HEK293 (cell line): ENCODE results near the gene TFR2.

Experiments
- CTCF ChIA-PET: fragments of 350-600 bp; formaldehyde crosslinking; extraction: SDS; loops from one replicate; lab custom pipeline; 2021; ENCODE audit warnings: antibody characterized with exemption; lab: Yijun Ruan, JAX
- POLR2A ChIA-PET: fragments of 300-600 bp; formaldehyde crosslinking; extraction: SDS; loops from one replicate; lab custom pipeline; 2020; ENCODE audit warnings: antibody characterized with exemption, inconsistent platforms; lab: Yijun Ruan, JAX
- H3K27ac ChIP-seq: fragments of 200-500 bp; sonication (Bioruptor generic); 2 replicates; pipeline ENCODE4 v1.5.1; 2014; ENCODE audit warnings: low read depth, low read length, control low read depth, inconsistent platforms; ENCODE audit errors: extremely low read depth
- H3K36me3 ChIP-seq, 2 experiments: fragments of 200-500 bp in 1 of 2; sonication (Bioruptor generic) in 1 of 2; 1 replicate in 1 of 2; 2 replicates in 1 of 2; pipeline ENCODE4 v1.5.1; 2014 to 2017; ENCODE audit warnings: inconsistent platforms in 2 of 2, low read length in 2 of 2; ENCODE audit not compliant: control insufficient read depth in 2 of 2, insufficient read depth in 1 of 2
- H3K4me1 ChIP-seq: fragments of 200-500 bp; sonication (Bioruptor generic); 2 replicates; pipeline ENCODE4 v1.5.1; 2014; ENCODE audit warnings: mild to moderate bottlenecking, low read length, inconsistent platforms; ENCODE audit not compliant: control insufficient read depth, insufficient read depth
- H3K4me3 ChIP-seq: 2 replicates; pipeline ENCODE4 v1.5.1; 2011; ENCODE audit warnings: low read depth, mild to moderate bottlenecking, control low read depth, low read length, moderate library complexity
- H3K9me3 ChIP-seq: fragments of 200-500 bp; sonication (Bioruptor generic); 2 replicates; pipeline ENCODE4 v1.5.1; 2014; ENCODE audit warnings: low read depth, low read length, inconsistent platforms; ENCODE audit not compliant: control insufficient read depth, insufficient read depth
- BCL11A ChIP-seq: fragments of 450-650 bp; formaldehyde crosslinking; IDR thresholded peaks from 2 replicates; pipeline ENCODE4 v1.5.1; 2016; ENCODE audit warnings: low read depth, missing biosample characterization, missing genetic modification characterization
- GLIS2 ChIP-seq: fragments of 450-650 bp; formaldehyde crosslinking; IDR thresholded peaks from 2 replicates; pipeline ENCODE4 v1.5.1; 2016; ENCODE audit warnings: missing biosample characterization, missing genetic modification characterization
- SALL2 ChIP-seq: fragments of 450-650 bp; formaldehyde crosslinking; IDR thresholded peaks from 2 replicates; pipeline ENCODE4 v1.5.0; 2017; ENCODE audit warnings: missing biosample characterization, mild to moderate bottlenecking, missing genetic modification characterization, borderline replicate concordance
- WT1 ChIP-seq: fragments of 450-650 bp; formaldehyde crosslinking; IDR thresholded peaks from 2 replicates; pipeline ENCODE4 v1.5.1; 2016; ENCODE audit warnings: missing biosample characterization, missing genetic modification characterization
- ZBTB8A ChIP-seq: fragments of 450-650 bp; formaldehyde crosslinking; IDR thresholded peaks from 2 replicates; pipeline ENCODE4 v1.5.1; 2016; ENCODE audit warnings: missing biosample characterization, missing genetic modification characterization
- ZNF121 ChIP-seq: fragments of 450-650 bp; formaldehyde crosslinking; IDR thresholded peaks from 2 replicates; pipeline ENCODE4 v1.5.1; 2016; ENCODE audit warnings: missing biosample characterization, missing genetic modification characterization
- ZNF223 ChIP-seq: fragments of 450-650 bp; formaldehyde crosslinking; IDR thresholded peaks from 2 replicates; pipeline ENCODE4 v1.5.1; 2016; ENCODE audit warnings: missing biosample characterization, missing genetic modification characterization
- ZNF391 ChIP-seq: fragments of 450-650 bp; formaldehyde crosslinking; IDR thresholded peaks from 2 replicates; pipeline ENCODE4 v1.5.1; 2016; ENCODE audit warnings: low read depth, missing biosample characterization, missing genetic modification characterization, borderline replicate concordance
- ZNF549 ChIP-seq: fragments of 450-650 bp; IDR thresholded peaks from 2 replicates; pipeline ENCODE4 v1.5.1; 2018; ENCODE audit warnings: missing biosample characterization, missing genetic modification characterization, mild to moderate bottlenecking, inconsistent platforms, moderate library complexity
- ZNF571 ChIP-seq: fragments of 450-650 bp; formaldehyde crosslinking; IDR thresholded peaks from 2 replicates; pipeline ENCODE4 v1.5.0; 2017; ENCODE audit warnings: missing biosample characterization, missing genetic modification characterization
- ZNF600 ChIP-seq: fragments of 450-650 bp; formaldehyde crosslinking; IDR thresholded peaks from 2 replicates; pipeline ENCODE4 v1.5.1; 2016; ENCODE audit warnings: missing biosample characterization, missing genetic modification characterization
- ZNF621 ChIP-seq: fragments of 450-650 bp; formaldehyde crosslinking; IDR thresholded peaks from 2 replicates; pipeline ENCODE4 v1.5.1; 2017; ENCODE audit warnings: missing biosample characterization, missing genetic modification characterization
- ZNF701 ChIP-seq: fragments of 450-650 bp; formaldehyde crosslinking; IDR thresholded peaks from 2 replicates; pipeline ENCODE4 v1.5.1; 2016; ENCODE audit warnings: missing biosample characterization, missing genetic modification characterization
- ZNF792 ChIP-seq: fragments of 450-650 bp; formaldehyde crosslinking; IDR thresholded peaks from 2 replicates; pipeline ENCODE4 v1.5.1; 2016; ENCODE audit warnings: missing biosample characterization, missing genetic modification characterization
- TF ChIP-seq, protein P1 (sequence below): sonication (generic); formaldehyde crosslinking; IDR thresholded peaks from 2 replicates; pipeline ENCODE4 v1.8.1; 2022; ENCODE audit warnings: mild to moderate bottlenecking, moderate library complexity, missing genetic modification reagents
- TF ChIP-seq, protein P2 (sequence below): fragments of 450-650 bp; formaldehyde crosslinking; IDR thresholded peaks from 2 replicates; pipeline ENCODE4 v1.5.1; 2016; ENCODE audit warnings: missing biosample characterization, missing genetic modification characterization
- TF ChIP-seq, protein P3 (sequence below): fragments of 450-650 bp; formaldehyde crosslinking; IDR thresholded peaks from 2 replicates; pipeline ENCODE4 v1.5.1; 2016; ENCODE audit warnings: missing biosample characterization, missing genetic modification characterization
- TF ChIP-seq, protein P4 (sequence below): fragments of 450-650 bp; formaldehyde crosslinking; optimal IDR thresholded peaks from 2 replicates; pipeline ENCODE3; 2016; ENCODE audit warnings: missing biosample characterization, mild to moderate bottlenecking, missing genetic modification characterization
- TF ChIP-seq, protein P5 (sequence below): fragments of 450-650 bp; formaldehyde crosslinking; IDR thresholded peaks from 2 replicates; pipeline ENCODE4 v1.5.1; 2016; ENCODE audit warnings: missing biosample characterization, missing genetic modification characterization

TFR2 gene

DNA sequence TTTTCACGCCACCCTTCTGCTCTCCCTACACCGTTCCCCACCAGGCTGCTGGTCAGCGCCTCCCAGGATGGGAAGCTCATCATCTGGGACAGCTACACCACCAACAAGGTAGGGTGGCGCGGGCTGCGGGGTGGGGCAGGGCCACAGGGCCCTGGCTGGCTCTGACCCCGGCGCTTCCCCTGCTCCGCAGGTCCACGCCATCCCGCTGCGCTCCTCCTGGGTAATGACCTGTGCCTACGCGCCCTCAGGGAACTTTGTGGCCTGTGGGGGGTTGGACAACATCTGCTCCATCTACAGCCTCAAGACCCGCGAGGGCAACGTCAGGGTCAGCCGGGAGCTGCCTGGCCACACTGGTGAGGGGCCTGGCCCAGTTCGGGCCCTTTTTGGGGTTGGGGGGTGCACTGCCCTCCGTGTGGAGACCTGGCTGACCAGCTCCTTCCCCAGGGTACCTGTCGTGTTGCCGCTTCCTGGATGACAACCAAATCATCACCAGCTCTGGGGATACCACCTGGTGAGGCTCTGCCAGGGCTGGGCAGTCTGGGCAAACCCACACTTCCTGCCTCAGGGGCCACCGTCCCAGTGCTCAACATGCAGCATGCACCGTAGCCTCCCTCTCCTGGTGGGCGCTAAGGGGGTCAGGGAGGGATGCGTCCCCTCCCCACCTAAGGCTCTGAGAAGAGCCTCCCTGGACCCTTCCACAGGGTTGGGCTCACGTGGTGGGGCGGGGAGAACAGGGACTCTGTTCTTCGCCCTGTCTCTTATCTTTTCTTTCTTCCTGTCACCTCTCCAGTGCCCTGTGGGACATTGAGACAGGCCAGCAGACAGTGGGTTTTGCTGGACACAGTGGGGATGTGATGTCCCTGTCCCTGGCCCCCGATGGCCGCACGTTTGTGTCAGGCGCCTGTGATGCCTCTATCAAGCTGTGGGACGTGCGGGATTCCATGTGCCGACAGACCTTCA is 36.2 kb upstream of the TFR2 start:
- Histone ChIP-seq H3K36me3 (peaks cover 0 to 56% of the 10 kb centered on the region in 2 experiments; a peak in 2 of 3 replicates), H3K9me3 (no peaks in the 10 kb centered on the region), H3K4me1 (peaks cover 6% of the 10 kb centered on the region; the same call in 1 of the 2 replicates), H3K4me3 (no peak overlapping the region), H3K27ac (peak overlapping the region; percentile 48; the same call in 1 of the 2 replicates)
- ChIA-PET POLR2A (interaction anchor here (0.6 to 3.8 kb wide), 7 partner anchors 15 to 214 kb away, joined by 3 to 26 read pairs (median 3); partner anchors contain the start of genes FBXO24, LRCH4, MOSPD3 and POP7), CTCF (interaction anchor here (0.6 to 8.4 kb wide), 6 partner anchors 14 to 273 kb away, joined by 3 to 77 read pairs (median 4); partner anchors contain the start of gene POP7)
- TF ChIP-seq, protein P1, sequence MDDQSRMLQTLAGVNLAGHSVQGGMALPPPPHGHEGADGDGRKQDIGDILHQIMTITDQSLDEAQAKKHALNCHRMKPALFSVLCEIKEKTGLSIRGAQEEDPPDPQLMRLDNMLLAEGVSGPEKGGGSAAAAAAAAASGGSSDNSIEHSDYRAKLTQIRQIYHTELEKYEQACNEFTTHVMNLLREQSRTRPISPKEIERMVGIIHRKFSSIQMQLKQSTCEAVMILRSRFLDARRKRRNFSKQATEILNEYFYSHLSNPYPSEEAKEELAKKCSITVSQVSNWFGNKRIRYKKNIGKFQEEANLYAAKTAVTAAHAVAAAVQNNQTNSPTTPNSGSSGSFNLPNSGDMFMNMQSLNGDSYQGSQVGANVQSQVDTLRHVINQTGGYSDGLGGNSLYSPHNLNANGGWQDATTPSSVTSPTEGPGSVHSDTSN (CRISPR knock-in tag): 0 out of 2 replicates have a peak, but pooled peaks have one; percentile 18
- TF ChIP-seq SALL2 (tag by site-specific recombination) (no peak), ZNF223 (tag by site-specific recombination) (no peak)
- TF ChIP-seq, protein P2, sequence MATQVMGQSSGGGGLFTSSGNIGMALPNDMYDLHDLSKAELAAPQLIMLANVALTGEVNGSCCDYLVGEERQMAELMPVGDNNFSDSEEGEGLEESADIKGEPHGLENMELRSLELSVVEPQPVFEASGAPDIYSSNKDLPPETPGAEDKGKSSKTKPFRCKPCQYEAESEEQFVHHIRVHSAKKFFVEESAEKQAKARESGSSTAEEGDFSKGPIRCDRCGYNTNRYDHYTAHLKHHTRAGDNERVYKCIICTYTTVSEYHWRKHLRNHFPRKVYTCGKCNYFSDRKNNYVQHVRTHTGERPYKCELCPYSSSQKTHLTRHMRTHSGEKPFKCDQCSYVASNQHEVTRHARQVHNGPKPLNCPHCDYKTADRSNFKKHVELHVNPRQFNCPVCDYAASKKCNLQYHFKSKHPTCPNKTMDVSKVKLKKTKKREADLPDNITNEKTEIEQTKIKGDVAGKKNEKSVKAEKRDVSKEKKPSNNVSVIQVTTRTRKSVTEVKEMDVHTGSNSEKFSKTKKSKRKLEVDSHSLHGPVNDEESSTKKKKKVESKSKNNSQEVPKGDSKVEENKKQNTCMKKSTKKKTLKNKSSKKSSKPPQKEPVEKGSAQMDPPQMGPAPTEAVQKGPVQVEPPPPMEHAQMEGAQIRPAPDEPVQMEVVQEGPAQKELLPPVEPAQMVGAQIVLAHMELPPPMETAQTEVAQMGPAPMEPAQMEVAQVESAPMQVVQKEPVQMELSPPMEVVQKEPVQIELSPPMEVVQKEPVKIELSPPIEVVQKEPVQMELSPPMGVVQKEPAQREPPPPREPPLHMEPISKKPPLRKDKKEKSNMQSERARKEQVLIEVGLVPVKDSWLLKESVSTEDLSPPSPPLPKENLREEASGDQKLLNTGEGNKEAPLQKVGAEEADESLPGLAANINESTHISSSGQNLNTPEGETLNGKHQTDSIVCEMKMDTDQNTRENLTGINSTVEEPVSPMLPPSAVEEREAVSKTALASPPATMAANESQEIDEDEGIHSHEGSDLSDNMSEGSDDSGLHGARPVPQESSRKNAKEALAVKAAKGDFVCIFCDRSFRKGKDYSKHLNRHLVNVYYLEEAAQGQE: peak; percentile 83
- TF ChIP-seq, protein P3, sequence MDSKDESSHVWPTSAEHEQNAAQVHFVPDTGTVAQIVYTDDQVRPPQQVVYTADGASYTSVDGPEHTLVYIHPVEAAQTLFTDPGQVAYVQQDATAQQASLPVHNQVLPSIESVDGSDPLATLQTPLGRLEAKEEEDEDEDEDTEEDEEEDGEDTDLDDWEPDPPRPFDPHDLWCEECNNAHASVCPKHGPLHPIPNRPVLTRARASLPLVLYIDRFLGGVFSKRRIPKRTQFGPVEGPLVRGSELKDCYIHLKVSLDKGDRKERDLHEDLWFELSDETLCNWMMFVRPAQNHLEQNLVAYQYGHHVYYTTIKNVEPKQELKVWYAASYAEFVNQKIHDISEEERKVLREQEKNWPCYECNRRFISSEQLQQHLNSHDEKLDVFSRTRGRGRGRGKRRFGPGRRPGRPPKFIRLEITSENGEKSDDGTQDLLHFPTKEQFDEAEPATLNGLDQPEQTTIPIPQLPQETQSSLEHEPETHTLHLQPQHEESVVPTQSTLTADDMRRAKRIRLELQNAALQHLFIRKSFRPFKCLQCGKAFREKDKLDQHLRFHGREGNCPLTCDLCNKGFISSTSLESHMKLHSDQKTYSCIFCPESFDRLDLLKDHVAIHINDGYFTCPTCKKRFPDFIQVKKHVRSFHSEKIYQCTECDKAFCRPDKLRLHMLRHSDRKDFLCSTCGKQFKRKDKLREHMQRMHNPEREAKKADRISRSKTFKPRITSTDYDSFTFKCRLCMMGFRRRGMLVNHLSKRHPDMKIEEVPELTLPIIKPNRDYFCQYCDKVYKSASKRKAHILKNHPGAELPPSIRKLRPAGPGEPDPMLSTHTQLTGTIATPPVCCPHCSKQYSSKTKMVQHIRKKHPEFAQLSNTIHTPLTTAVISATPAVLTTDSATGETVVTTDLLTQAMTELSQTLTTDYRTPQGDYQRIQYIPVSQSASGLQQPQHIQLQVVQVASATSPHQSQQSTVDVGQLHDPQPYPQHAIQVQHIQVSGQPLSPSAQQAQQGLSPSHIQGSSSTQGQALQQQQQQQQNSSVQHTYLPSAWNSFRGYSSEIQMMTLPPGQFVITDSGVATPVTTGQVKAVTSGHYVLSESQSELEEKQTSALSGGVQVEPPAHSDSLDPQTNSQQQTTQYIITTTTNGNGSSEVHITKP (tag by site-specific recombination): peak; percentile 16; the same call in 1 of the 2 replicates
- TF ChIP-seq, all 188 proteins: peak for 3

DNA sequence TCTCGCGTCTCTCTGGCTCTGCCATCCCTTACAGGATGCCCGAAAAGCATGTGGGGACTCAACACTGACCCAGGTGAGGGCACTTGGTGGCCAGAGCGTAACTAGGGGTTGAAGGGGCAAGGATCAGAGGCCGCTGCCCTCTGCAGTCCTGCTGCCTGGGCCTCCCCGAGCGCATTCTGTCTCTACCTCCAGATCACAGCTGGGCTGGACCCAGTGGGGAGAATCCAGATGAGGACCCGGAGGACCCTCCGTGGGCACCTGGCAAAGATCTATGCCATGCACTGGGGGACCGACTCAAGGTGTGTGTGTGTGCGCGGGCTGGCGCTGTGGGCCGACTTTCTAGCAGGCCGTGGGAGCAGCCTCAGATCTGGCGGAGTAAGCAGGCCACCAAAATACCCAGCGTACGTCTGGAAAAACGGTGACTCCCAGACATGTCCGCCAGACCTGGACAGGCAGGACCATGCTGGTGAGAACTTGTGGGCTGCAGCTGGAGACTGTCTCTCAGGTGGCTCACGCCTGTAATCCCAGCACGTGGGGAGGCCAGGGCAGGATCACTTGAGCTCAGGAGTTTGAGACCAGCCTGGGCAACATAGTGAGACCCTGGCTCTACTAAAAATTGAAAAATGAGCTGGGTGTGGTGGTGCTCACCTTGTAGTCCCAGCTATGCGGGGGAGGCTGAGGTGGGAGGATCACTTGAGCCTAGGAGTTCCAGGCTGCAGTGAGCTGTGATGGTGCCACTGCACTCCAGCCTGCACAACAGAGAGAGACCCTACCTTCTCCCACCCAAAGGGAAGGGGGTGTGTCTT is 35.4 kb upstream of the TFR2 start:
- POLR2A ChIA-PET: interaction anchor here (3.8 kb wide), 1 partner anchor 91 kb away, joined by 26 read pairs; the partner anchor contains the start of genes FBXO24 and LRCH4
- CTCF ChIA-PET: interaction anchor here (0.6 to 8.4 kb wide), 6 partner anchors 15 to 274 kb away, joined by 3 to 77 read pairs (median 4); partner anchors contain the start of genes FBXO24 and POP7
- no peak overlapping the region for H3K27ac ChIP-seq
- peak overlapping the region; percentile 97; the same call in 1 of the 2 replicates for H3K4me3 ChIP-seq
- H3K4me1 ChIP-seq: peaks cover 6% of the 10 kb centered on the region; the same call in 1 of the 2 replicates
- H3K9me3 ChIP-seq: no peaks in the 10 kb centered on the region
- peaks cover 0 to 48% of the 10 kb centered on the region in 2 experiments; a peak in 2 of 3 replicates for H3K36me3 ChIP-seq
- TF ChIP-seq ZNF792 (tag by site-specific recombination): no peak
- peak; percentile 98 for TF ChIP-seq ZNF121 (tag by site-specific recombination)
- no peak for TF ChIP-seq ZNF223 (tag by site-specific recombination)
- no peak for TF ChIP-seq ZNF549 (tag by site-specific recombination)
- no peak for TF ChIP-seq ZNF391 (tag by site-specific recombination)
- no peak for TF ChIP-seq ZBTB8A
- 0 out of 2 replicates have a peak, but pooled peaks have one; percentile 10 for TF ChIP-seq ZNF600
- no peak for TF ChIP-seq ZNF621 (tag by site-specific recombination)
- no peak for TF ChIP-seq ZNF701 (tag by site-specific recombination)
- no peak for TF ChIP-seq ZNF571
- no peak for TF ChIP-seq WT1 (tag by site-specific recombination)
- TF ChIP-seq, protein P4, sequence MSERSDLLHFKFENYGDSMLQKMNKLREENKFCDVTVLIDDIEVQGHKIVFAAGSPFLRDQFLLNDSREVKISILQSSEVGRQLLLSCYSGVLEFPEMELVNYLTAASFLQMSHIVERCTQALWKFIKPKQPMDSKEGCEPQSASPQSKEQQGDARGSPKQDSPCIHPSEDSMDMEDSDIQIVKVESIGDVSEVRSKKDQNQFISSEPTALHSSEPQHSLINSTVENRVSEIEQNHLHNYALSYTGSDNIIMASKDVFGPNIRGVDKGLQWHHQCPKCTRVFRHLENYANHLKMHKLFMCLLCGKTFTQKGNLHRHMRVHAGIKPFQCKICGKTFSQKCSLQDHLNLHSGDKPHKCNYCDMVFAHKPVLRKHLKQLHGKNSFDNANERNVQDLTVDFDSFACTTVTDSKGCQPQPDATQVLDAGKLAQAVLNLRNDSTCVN: no peak
- TF ChIP-seq, protein P5, sequence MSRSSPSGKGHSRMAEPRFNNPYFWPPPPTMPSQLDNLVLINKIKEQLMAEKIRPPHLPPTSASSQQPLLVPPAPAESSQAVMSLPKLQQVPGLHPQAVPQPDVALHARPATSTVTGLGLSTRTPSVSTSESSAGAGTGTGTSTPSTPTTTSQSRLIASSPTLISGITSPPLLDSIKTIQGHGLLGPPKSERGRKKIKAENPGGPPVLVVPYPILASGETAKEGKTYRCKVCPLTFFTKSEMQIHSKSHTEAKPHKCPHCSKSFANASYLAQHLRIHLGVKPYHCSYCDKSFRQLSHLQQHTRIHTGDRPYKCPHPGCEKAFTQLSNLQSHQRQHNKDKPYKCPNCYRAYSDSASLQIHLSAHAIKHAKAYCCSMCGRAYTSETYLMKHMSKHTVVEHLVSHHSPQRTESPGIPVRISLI (tag by site-specific recombination): no peak
- 0 out of 2 replicates have a peak, but pooled peaks have one; percentile 35 for TF ChIP-seq GLIS2 (tag by site-specific recombination)
- TF ChIP-seq BCL11A (tag by site-specific recombination): 0 out of 2 replicates have a peak, but pooled peaks have one; percentile 48
